IPS-NIHi11 (cell line): Measurements from ENCODE around the gene NFIX.

ENCODE experiments used
- DNase-seq: peaks from one replicate; pipeline ENCODE4 v3.0.0; 2012; ENCODE audit warnings: mixed read lengths, low spot score

Gene NFIX

DNA sequence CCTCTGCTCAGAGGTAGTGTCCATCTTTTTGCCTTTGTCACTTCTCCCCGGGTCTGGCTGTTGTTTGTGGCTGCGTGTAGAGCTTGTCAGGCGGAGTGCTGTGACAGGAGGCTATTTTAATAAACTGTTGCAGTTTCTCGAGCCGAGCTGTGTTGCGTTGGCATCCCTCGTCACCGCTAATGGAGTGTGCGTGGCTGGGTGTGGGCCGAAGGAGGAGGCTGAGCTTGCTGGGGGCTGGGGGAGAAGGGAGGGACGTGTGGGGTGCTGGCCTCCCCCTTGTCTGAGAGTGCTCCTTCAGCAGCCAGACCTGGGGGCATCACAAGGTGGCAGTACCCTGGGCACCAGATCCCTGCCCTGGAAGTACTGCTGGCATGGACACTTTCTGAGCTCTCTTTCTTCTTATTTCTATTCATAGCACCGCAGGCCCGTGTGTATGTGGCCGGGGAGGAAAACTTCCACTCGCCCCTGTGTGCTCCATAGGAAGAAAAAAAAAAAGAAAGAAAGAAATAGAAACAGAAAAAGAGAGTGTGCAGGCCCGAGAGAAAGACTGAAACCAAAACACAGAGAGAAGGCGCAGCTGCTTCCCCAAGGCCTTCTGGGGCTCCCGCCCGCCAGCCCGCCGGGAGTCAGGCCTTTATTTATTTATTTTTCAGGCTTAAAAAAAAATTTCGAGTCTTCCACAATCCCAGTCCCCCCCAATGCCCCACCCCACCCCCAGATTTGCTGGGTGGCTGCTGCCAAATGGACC, 27.0 kb downstream of the NFIX start:
- no peak for DNase-seq

- DNase-seq = no peak
Measured at GRCh38 chr19:13022859-13023636, 27.8 kb downstream of the NFIX start.

GRCh38 chr19:13023656-13024055, 28.4 kb downstream of the NFIX start:
- DNase-seq = no peak

DNA sequence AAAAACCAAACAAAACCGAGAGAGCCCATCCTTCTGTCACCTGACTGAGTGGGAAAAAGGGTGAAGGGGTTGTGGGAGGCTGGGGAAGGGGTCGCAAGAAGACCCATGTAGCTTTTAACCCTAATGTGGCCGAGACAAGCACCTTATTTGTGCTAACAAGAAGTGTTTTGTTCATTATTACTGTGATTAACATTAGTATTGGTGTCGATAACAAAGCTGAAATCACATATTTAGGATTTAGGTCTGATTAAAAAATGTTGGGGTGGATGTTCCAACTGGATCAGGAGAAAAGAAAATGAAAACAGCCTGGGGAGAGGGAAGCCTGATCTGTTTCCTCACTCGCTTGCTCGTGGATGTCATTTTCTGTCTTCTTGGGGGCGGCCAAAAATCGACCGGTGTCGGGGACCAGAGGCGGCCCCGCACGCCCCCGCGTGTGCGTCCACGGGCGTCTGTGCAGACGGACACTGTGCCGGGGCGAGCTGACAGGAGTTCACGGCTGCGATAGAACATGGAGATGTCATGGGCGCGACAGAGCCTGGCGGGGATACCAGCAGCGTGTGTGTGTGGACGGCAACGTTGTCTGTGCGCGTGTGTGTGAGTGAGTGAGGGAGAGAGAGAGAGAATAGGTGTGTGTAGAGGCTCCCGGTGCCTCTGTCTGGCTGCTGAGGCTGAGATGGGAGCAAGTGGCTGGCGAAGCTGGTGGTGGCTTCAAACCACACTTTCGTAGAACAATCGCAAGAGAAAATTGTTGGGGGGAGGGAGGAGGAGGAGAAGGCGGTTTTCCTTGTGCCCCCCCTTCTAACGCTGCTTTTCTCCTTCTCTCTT, 29.1 kb downstream of the NFIX start:
- DNase-seq = no peak

- DNase-seq = no peak
Measured at GRCh38 chr19:13024951-13025697, 29.8 kb downstream of the NFIX start.

- DNase-seq = no peak
Measured at GRCh38 chr19:13025819-13026456, 30.7 kb downstream of the NFIX start.

GRCh38 chr19:13026462-13027370, 31.4 kb downstream of the NFIX start:
- DNase-seq = no peak

GRCh38 chr19:13027557-13027956, 32.3 kb downstream of the NFIX start:
- DNase-seq = no peak

DNA sequence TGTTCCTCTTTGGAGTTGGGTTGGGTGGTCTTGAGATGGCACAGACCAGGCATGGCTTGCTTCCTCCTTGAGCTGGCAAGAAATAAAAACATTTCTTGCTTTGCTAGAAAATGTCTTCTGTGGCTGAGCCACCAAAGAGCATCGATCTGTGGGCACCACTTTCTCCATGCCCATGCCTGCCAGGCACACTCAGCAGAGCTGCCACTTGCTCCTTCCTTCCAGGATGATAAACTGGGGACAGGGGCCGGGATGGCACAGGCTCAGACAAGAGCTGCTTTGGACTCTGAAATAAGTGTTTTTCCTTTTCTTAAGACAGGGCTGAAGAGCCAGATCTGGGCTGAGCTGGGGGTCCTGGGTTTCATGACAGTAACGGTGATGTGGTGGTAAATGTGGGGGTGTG, 32.8 kb downstream of the NFIX start:
- no peak for DNase-seq

DNA sequence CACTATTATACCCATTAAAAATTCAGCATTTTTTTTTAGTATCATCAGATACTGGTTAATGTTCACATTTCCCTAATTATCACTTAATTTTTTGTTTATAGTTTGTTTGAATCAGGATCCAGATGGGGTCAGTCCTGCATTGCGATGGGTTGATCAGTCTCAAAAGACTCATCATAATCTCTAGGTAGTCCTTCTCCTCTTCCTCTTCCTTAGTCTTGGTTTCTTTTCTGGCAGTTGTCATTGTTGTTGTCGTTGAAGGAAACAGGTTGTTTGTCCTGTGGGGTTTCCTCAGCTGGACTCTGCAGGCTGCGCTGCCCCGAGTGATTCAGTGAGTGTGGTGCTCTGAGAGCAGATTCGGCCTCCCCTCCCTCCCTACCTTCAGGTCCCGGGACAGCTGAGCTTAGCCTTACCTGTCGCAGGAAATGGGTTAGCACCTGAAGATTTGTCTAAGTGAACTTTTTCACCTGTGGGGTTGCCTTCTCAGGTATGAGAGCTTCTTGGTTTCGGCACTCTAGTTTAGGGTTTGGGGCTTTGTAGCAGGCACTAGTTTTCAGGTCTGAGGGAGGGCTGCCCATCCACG, 34.1 kb downstream of the NFIX start:
- no peak for DNase-seq

- DNase-seq = no peak
Measured at GRCh38 chr19:13029893-13030292, 34.6 kb downstream of the NFIX start.

DNA sequence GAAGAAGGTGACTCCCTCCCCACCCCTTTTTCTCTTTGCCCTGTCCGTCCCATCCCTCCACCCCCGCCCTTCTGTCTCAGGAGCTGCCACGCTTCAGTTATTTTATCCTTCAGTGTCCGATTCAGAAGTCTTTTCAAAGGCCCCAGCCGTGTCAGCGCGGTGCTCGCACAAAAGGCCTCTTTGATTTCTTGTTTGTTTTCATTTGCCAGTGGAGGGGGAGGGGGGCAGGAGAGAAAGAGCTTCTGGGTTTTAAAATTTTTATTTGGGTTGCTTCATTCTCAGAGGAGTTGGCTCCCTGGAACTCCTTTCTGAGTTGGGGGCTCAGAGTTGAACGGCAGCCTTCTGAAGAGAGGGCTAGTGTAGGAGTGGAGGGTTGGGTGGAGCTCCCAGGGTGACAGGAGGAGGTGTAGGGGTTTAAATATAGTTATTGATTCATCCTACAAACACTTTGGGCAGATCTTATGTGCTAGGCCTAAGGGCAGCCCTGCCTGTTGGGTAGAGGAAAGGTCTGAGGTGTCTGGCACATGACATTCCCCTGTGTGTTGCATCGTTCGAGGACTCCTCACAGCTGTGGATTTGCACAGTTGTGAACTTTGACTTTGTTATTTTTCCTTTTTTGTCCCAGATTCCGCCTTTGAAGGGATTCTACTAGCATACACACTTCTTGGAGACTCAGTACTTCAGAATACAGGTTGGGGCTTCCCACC, 36.8 kb downstream of the NFIX start:
- no peak for DNase-seq

- DNase-seq = no peak
Measured at GRCh38 chr19:13032837-13033236, 37.6 kb downstream of the NFIX start.

GRCh38 chr19:13033244-13033643, 38.0 kb downstream of the NFIX start:
- DNase-seq = no peak

DNA sequence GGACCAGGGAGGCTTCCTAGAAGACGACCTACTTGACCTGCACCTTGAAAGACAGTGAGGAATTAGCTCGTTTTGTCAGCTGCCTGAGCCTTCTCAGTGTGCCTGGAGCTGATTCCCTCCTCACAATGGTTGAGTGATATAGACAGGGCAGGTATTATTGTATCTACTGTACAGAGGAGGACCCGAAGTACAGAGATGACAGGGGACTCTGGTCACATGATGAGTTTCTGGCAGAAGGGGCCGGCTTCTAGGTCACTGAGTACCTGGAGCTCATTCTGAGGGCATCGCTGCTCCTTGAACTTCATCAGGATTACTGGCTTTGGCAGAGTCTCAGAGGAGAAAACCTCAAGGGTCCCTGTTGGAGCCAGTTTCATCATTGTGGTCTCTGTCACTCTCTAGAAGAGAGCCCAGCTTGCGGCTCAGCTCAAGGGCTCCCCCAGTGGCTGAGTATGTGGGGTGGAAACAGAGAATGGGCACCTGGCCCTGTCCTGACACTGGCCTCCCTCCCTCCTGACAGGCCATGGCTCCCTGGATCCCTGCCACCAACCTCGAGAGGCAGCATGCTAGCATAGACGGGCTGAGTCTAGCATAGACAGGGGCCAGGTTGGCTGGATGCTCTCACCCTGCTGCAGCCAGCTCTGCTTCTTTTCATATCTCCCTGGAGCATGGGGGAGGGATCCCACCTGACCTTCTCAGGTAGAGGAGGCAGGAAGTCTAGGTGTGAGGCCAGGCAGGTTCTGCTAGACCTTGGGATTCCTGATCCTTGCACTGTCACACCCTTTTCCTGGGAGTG, 38.7 kb downstream of the NFIX start:
- DNase-seq = peak; percentile 84

- DNase-seq = no peak
Measured at GRCh38 chr19:13034636-13035035, 39.4 kb downstream of the NFIX start.

DNA sequence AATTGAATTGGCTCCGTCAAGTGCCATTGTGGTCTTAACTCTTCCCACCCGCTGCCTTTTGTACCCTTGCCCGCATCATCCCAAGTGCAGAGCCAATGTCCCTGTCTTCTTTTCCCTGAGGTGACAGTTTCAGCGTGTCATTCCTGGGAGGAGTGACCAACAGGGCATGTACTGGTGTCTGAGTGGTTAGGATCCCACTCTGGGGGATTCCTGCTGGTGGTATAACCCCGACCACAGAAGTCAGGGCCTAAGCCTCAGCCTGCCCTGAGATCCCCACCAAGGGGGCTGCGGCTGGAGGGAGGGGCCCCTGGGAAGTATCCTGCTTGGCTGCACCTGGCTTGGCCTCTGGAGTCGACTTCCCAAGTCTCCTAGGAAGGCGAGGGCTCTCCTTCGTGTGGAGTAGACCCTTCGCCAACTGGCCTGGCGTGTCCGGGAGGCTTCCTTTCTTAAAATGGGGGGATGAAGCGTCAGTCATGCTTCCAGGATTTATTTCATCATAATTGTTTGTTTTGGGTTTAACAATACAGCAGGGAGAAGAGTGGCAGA, 40.6 kb downstream of the NFIX start:
- no peak for DNase-seq

GRCh38 chr19:13036366-13036976, 41.2 kb downstream of the NFIX start:
- DNase-seq = no peak
